IPS-NIHi11 (cell line): ENCODE measurements around the gene SAMD3.
"Not testable (repeated sequence)": the region's sequence is repeated elsewhere in the genome, so short reads cannot be mapped to it uniquely, and the experiment has no call there.

ENCODE experiments used
- DNase-seq: peaks from one replicate; pipeline ENCODE4 v3.0.0; 2012; ENCODE audit warnings: mixed read lengths, low spot score

The SAMD3 gene

GRCh38 chr6:130129762-130130246 lies 92.9 kb downstream of the SAMD3 start:
- DNase-seq = no peak

- DNase-seq = no peak
These were observed 94.4 kb downstream of the SAMD3 start for GRCh38 chr6:130128326-130128725.

GRCh38 chr6:130127195-130127594 lies 95.6 kb downstream of the SAMD3 start:
- no peak for DNase-seq

- DNase-seq = no peak
These were observed 100.5 kb downstream of the SAMD3 start for GRCh38 chr6:130122243-130122642.

GRCh38 chr6:130120731-130121130 lies 102.0 kb downstream of the SAMD3 start:
- DNase-seq = no peak

- no peak for DNase-seq
These were observed 103.5 kb downstream of the SAMD3 start for GRCh38 chr6:130119211-130119610.

- DNase-seq = no peak
These were observed 104.5 kb downstream of the SAMD3 start for GRCh38 chr6:130118236-130118635.

- not testable (repeated sequence) for DNase-seq
These were observed 105.5 kb downstream of the SAMD3 start for GRCh38 chr6:130117187-130117701.

- DNase-seq = no peak
These were observed 106.5 kb downstream of the SAMD3 start for GRCh38 chr6:130116273-130116672.

- no peak for DNase-seq
These were observed 107.7 kb downstream of the SAMD3 start for GRCh38 chr6:130115036-130115435.

- no peak for DNase-seq
These were observed 109.5 kb downstream of the SAMD3 start for GRCh38 chr6:130113201-130113710.

GRCh38 chr6:130111031-130111430 lies 111.7 kb downstream of the SAMD3 start:
- DNase-seq = no peak

- DNase-seq = no peak
These were observed 115.0 kb downstream of the SAMD3 start for GRCh38 chr6:130107710-130108109.

- no peak for DNase-seq
These were observed 116.6 kb downstream of the SAMD3 start for GRCh38 chr6:130105996-130106704.

- DNase-seq = no peak
These were observed 123.6 kb downstream of the SAMD3 start for GRCh38 chr6:130099119-130099518.

GRCh38 chr6:130098317-130098716 lies 124.4 kb downstream of the SAMD3 start:
- no peak for DNase-seq
